Fibroblast of lung (primary cell): ENCODE measurements around the gene GOLPH3. TPM values are rescaled to one million over a fixed set of nuclear protein-coding genes. Genes with fewer than 3 reads are reported as not detected.

Experiments used
- DNase-seq, 2 donors: peaks; one replicate each; pipeline versions ENCODE4 v3.0.0 to v3.0.0-alpha.2; 2010; ENCODE audit warnings: low read depth in 2 of 2
- H2AFZ ChIP-seq: 2 replicates; pipeline ENCODE4 v1.5.1; 2012; ENCODE audit warnings: low read length, control low read depth, inconsistent platforms
- H3K27ac ChIP-seq: 2 replicates; pipeline ENCODE4 v1.5.1; 2011; ENCODE audit warnings: low read length, control low read depth; ENCODE audit not compliant: insufficient read depth
- H3K27me3 ChIP-seq: 2 replicates; pipeline ENCODE4 v1.5.1; 2011; ENCODE audit warnings: mild to moderate bottlenecking, low read length; ENCODE audit not compliant: control insufficient read depth, insufficient read depth
- H3K36me3 ChIP-seq: 2 replicates; pipeline ENCODE4 v1.5.1; 2011; ENCODE audit warnings: low read length; ENCODE audit not compliant: control insufficient read depth, insufficient read depth
- H3K4me1 ChIP-seq: 2 replicates; pipeline ENCODE4 v1.5.1; 2011; ENCODE audit warnings: low read length; ENCODE audit not compliant: control insufficient read depth, insufficient read depth; ENCODE audit errors: extremely low read depth
- H3K4me2 ChIP-seq: 2 replicates; pipeline ENCODE4 v1.5.1; 2011; ENCODE audit warnings: low read length, control low read depth; ENCODE audit not compliant: insufficient read depth; ENCODE audit errors: extremely low read depth
- H3K4me3 ChIP-seq, 4 experiments: fragments of 200-600 bp in 1 of 4; sonication (generic) in 1 of 4; replicated peaks in 1 of 4; 2 replicates each; pipeline ENCODE4 v1.5.1; 2011 to 2016; ENCODE audit warnings: low read length in 4 of 4, low read depth in 3 of 4, mild to moderate bottlenecking in 3 of 4, control low read depth in 2 of 4, inconsistent platforms in 1 of 4, mixed read lengths in 1 of 4; ENCODE audit not compliant: insufficient read depth in 1 of 4; ENCODE audit errors: control extremely low read depth in 1 of 4
- H3K79me2 ChIP-seq: 2 replicates; pipeline ENCODE4 v1.5.1; 2012; ENCODE audit warnings: mild to moderate bottlenecking, low read length, inconsistent platforms; ENCODE audit not compliant: control insufficient read depth, insufficient read depth
- H3K9ac ChIP-seq: 2 replicates; pipeline ENCODE4 v1.5.1; 2011; ENCODE audit warnings: mild to moderate bottlenecking, low read length, control low read depth; ENCODE audit not compliant: insufficient read depth
- H3K9me3 ChIP-seq: 2 replicates; pipeline ENCODE4 v1.5.1; 2012; ENCODE audit warnings: low read depth, low read length; ENCODE audit not compliant: control insufficient read depth, insufficient read depth
- H4K20me1 ChIP-seq: 2 replicates; pipeline ENCODE4 v1.5.1; 2011; ENCODE audit warnings: low read length; ENCODE audit not compliant: control insufficient read depth, insufficient read depth; ENCODE audit errors: extremely low read depth
- EZH2 ChIP-seq: IDR thresholded peaks from 2 replicates; pipeline ENCODE4 v1.5.1; 2012; ENCODE audit warnings: low read length, control low read depth, mild to moderate bottlenecking; ENCODE audit errors: missing control alignments
- polyA plus RNA-seq, 2 donors: library from polyadenylated mRNA; depleted of rRNA in 1 of 2; stranded (reverse) in 1 of 2; unstranded in 1 of 2; fragments of >200 nt; gene quantifications; 2 replicates each; pipeline ENCODE4 v1.2.1, GENCODE V29; 2011 to 2012; ENCODE audit warnings: missing spikeins in 1 of 2
- total RNA-seq: library from RNA; depleted of rRNA; stranded (reverse); fragments of >200 nt; gene quantifications from 2 replicates; pipeline ENCODE4 v1.2.1, GENCODE V29; 2014
- TF ChIP-seq, protein P1 (sequence below), 2 donors: IDR thresholded peaks in 1 of 2; conservative IDR thresholded peaks in 1 of 2; 1 replicate in 1 of 2; 2 replicates in 1 of 2; pipeline ENCODE4 v1.5.1; 2011 to 2012; ENCODE audit warnings: low read length in 2 of 2, control low read depth in 1 of 2, inconsistent platforms in 1 of 2, low read depth in 1 of 2, mild to moderate bottlenecking in 1 of 2

GOLPH3 gene
- total and polyA plus RNA-seq, 2 donors (not counting 1 experiment from before 2014, with no cell fraction given) = 81.4 to 103 TPM

DNA sequence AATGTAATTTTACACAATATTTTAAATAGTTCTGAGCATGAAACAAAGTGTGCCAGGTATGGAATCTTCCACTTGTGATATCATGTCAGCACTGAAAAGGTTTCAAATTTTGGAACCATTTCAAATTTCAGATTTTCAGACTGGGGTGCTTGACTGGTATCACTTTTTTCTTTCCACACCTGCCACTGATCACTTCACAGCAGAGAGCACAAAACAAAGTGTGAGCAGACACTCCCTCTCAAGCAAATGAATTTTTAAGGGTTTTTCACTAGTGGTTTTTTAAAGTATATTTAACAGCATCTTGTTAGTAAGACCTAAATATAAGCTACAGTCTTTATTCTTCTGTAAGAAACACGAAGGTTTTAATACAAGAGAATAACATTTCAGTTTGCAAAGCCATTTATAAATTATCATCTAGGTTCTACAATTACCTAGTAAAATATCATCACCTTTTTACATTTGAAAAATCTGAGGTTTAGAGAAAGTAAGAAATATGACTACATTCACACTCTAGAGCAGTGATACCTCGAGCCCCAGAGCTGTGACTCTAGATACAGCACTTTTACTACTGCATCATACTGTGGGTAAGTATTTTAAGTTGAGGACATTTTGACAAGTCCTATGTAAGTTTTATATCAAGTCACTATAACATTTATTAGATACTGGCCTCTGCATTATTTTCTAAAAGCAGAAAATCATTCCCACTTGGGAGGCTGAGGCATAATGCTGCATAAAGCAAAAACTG, 14.6 kb downstream of the GOLPH3 start:
- no peaks in the 10 kb centered on the region for H3K4me1 ChIP-seq
- no peak overlapping the region for H3K4me3 ChIP-seq
- H3K9ac ChIP-seq = no peak overlapping the region
- no peak overlapping the region for H3K27ac ChIP-seq
- no peak overlapping the region for H2AFZ ChIP-seq
- H3K36me3 ChIP-seq = peaks cover 2% of the 10 kb centered on the region
- peaks cover 80% of the 10 kb centered on the region for H3K79me2 ChIP-seq
- no peaks in the 10 kb centered on the region for H3K27me3 ChIP-seq
- H3K4me2 ChIP-seq = no peak overlapping the region
- TF ChIP-seq, protein P1, sequence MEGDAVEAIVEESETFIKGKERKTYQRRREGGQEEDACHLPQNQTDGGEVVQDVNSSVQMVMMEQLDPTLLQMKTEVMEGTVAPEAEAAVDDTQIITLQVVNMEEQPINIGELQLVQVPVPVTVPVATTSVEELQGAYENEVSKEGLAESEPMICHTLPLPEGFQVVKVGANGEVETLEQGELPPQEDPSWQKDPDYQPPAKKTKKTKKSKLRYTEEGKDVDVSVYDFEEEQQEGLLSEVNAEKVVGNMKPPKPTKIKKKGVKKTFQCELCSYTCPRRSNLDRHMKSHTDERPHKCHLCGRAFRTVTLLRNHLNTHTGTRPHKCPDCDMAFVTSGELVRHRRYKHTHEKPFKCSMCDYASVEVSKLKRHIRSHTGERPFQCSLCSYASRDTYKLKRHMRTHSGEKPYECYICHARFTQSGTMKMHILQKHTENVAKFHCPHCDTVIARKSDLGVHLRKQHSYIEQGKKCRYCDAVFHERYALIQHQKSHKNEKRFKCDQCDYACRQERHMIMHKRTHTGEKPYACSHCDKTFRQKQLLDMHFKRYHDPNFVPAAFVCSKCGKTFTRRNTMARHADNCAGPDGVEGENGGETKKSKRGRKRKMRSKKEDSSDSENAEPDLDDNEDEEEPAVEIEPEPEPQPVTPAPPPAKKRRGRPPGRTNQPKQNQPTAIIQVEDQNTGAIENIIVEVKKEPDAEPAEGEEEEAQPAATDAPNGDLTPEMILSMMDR (conservative IDR thresholded peaks at IDR 0.05 in 1 of 2, IDR thresholded peaks at IDR 0.05 in 1 of 2; ENCODE audit: low read depth in 1 of 2, low read length in 2 of 2) = no peak
- H3K9me3 ChIP-seq = no peaks in the 10 kb centered on the region
- peaks cover 2% of the 10 kb centered on the region for H4K20me1 ChIP-seq
- DNase-seq = no peak

DNA sequence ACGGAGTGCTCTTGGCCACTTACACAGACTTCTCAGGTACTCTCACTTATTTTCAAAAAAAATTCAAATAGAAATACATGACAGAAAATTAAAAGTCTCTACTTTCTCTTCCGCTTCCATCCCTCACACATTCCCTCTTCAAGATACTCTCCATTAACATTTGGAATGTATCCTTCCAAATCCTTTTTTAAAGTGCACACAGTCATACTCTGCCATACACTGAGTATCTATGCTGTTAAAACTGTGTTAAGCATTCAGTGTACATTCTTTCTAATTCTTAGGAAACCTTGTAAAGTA, 15.5 kb downstream of the GOLPH3 start:
- TF ChIP-seq EZH2 = no peak
- TF ChIP-seq, protein P1 (conservative IDR thresholded peaks at IDR 0.05 in 1 of 2, IDR thresholded peaks at IDR 0.05 in 1 of 2; ENCODE audit: low read depth in 1 of 2, low read length in 2 of 2) = no peak
- Histone ChIP-seq H3K36me3 (peaks cover 2% of the 10 kb centered on the region), H3K27me3 (no peaks in the 10 kb centered on the region), H2AFZ (no peak overlapping the region), H3K4me2 (no peak overlapping the region), H3K4me1 (peaks cover 3% of the 10 kb centered on the region), H3K27ac (no peak overlapping the region), H4K20me1 (peaks cover 2% of the 10 kb centered on the region), H3K9ac (no peak overlapping the region), H3K4me3 (no peak overlapping the region), H3K79me2 (peaks cover 80% of the 10 kb centered on the region), H3K9me3 (no peaks in the 10 kb centered on the region)
- no peak for DNase-seq

DNA sequence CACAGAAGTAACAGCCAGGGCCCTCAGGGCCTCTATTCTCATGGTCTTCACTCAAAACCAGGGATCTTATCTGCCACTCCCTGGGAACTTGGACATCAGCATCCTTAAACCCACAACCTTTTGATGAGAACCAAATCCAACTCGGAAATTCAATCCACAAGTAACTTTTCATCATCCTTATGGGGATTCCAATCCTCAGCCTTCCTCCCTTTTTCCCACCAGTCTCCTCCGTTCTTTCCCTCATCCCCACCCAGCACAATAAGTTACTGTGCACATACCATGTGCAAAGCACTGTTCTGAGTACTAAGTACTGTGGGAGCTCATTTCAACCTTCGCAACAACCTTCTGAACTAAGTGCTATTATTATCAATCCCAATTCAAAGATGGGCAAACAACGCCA, 17.0 kb downstream of the GOLPH3 start:
- H3K9me3 ChIP-seq = no peaks in the 10 kb centered on the region

More for the DNA sequence above, 17.0 kb downstream of the GOLPH3 start:
- Histone ChIP-seq H3K27ac (no peak overlapping the region), H4K20me1 (peaks cover 2% of the 10 kb centered on the region), H3K4me1 (peaks cover 3% of the 10 kb centered on the region), H3K4me3 (no peak overlapping the region), H3K27me3 (no peaks in the 10 kb centered on the region), H3K36me3 (peaks cover 2% of the 10 kb centered on the region), H3K4me2 (no peak overlapping the region), H3K79me2 (peaks cover 87% of the 10 kb centered on the region), H3K9ac (no peak overlapping the region), H2AFZ (no peak overlapping the region)
- TF ChIP-seq, protein P1 (conservative IDR thresholded peaks at IDR 0.05 in 1 of 2, IDR thresholded peaks at IDR 0.05 in 1 of 2; ENCODE audit: low read depth in 1 of 2, low read length in 2 of 2) = no peak
- TF ChIP-seq EZH2 = no peak
- DNase-seq = no peak
